Iris pigment epithelial cell (primary cell): ENCODE results near the gene TICRR.

Experiments
- DNase-seq: peaks from one replicate; pipeline ENCODE4 v3.0.0-alpha.2; 2011; ENCODE audit warnings: low read depth

TICRR gene

GRCh38 chr15:89672221-89673164 lies 97.2 kb downstream of the TICRR start:
- peak; percentile 45 for DNase-seq

- peak; percentile 31 for DNase-seq
Measured at GRCh38 chr15:89673165-89673512, 97.9 kb downstream of the TICRR start.

GRCh38 chr15:89674526-89674925 lies 99.3 kb downstream of the TICRR start:
- no peak for DNase-seq

- DNase-seq = no peak
Measured at GRCh38 chr15:89675606-89676005, 100.3 kb downstream of the TICRR start.

GRCh38 chr15:89677381-89677780 lies 102.1 kb downstream of the TICRR start:
- DNase-seq = no peak
